22Rv1 (cell line): ENCODE results near the gene NMBR.
"Not testable (repeated sequence)": the region's sequence is repeated elsewhere in the genome, so short reads cannot be mapped to it uniquely, and the experiment has no call there.

ENCODE experiments used
- H3K27ac ChIP-seq: fragments of 450-650 bp; 2 replicates; pipeline ENCODE4 v1.5.1; 2017
- CTCF ChIP-seq: fragments of 450-650 bp; IDR thresholded peaks from 2 replicates; pipeline ENCODE4 v1.5.1; 2017; ENCODE audit warnings: mild to moderate bottlenecking
- ZFX ChIP-seq: fragments of 450-650 bp; IDR thresholded peaks from 2 replicates; pipeline ENCODE4 v1.6.1; 2017; ENCODE audit warnings: antibody characterized with exemption, borderline replicate concordance

The NMBR gene

GRCh38 chr6:142087950-142088857 lies 58.7 kb downstream of the NMBR start:
- no peak overlapping the region for H3K27ac ChIP-seq
- no peak for TF ChIP-seq ZFX
- no peak for TF ChIP-seq CTCF

- TF ChIP-seq ZFX (no peak), CTCF (no peak)
- no peak overlapping the region for H3K27ac ChIP-seq
Observed at GRCh38 chr6:142079130-142079529, 67.8 kb downstream of the NMBR start.

GRCh38 chr6:142075516-142076101 lies 71.3 kb downstream of the NMBR start:
- H3K27ac ChIP-seq: no peak overlapping the region
- TF ChIP-seq ZFX (no peak), CTCF (no peak)

GRCh38 chr6:142074516-142074915 lies 72.4 kb downstream of the NMBR start:
- TF ChIP-seq ZFX (no peak), CTCF (no peak)
- H3K27ac ChIP-seq: no peak overlapping the region

GRCh38 chr6:142071981-142072380 lies 74.9 kb downstream of the NMBR start:
- no peak overlapping the region for H3K27ac ChIP-seq
- TF ChIP-seq CTCF (peak; percentile 20; the same call in 1 of the 2 replicates), ZFX (no peak)

GRCh38 chr6:142068416-142068815 lies 78.5 kb downstream of the NMBR start:
- TF ChIP-seq ZFX: no peak
- no peak for TF ChIP-seq CTCF
- H3K27ac ChIP-seq: no peak overlapping the region

GRCh38 chr6:142062861-142063260 lies 84.1 kb downstream of the NMBR start:
- not testable (repeated sequence) for H3K27ac ChIP-seq
